GM23338 (cell line): ENCODE measurements around the gene STMN3.

Source experiments
- CTCF ChIP-seq, 2 experiments: fragments of 200-600 bp in 1 of 2; sonication (generic) in 1 of 2; conservative IDR thresholded peaks; 2 replicates each; pipeline versions ENCODE4 v1.5.1 to v1.6.1; 2016 to 2017; ENCODE audit warnings: antibody characterized with exemption in 2 of 2, low read depth in 2 of 2, mild to moderate bottlenecking in 2 of 2, moderate library complexity in 1 of 2
- EZH2 ChIP-seq: fragments of 200-600 bp; sonication (generic); IDR thresholded peaks from one replicate; pipeline ENCODE4 v1.8.0; 2017; ENCODE audit warnings: antibody characterized with exemption, mild to moderate bottlenecking, low read depth; ENCODE audit not compliant: unreplicated experiment
- EZH2phosphoT487 ChIP-seq: fragments of 200-600 bp; sonication (generic); IDR thresholded peaks from one replicate; pipeline ENCODE4 v1.8.1; 2018; ENCODE audit warnings: antibody characterized with exemption; ENCODE audit not compliant: unreplicated experiment
- JUNB ChIP-seq: IDR thresholded peaks from one replicate; pipeline ENCODE4 v1.6.1; 2016; ENCODE audit warnings: antibody characterized with exemption; ENCODE audit not compliant: unreplicated experiment
- POLR2AphosphoS5 ChIP-seq: IDR thresholded peaks from 2 replicates; pipeline ENCODE4 v1.6.1; 2016; ENCODE audit warnings: antibody characterized with exemption, low read depth
- REST ChIP-seq: IDR thresholded peaks from one replicate; pipeline ENCODE4 v1.6.1; 2018; ENCODE audit warnings: antibody characterized with exemption; ENCODE audit not compliant: unreplicated experiment

DNA sequence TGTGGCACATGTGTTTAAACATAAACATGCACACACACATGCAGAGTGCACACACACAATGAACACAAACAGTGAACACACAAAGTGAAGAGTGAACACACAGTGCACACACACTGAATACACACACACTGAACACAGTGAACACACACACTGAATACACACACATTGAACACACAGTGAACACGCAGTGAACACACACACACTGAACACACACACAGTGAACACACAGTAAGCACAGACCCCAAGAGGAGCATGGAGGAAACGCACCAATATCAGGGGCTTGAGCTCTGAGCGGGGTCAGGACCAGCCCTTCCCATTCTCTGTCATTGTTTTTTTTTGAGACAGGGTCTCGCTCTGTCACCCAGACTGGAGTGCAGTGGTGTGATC lies 62.1 kb downstream of the STMN3 start:
- TF ChIP-seq CTCF (conservative IDR thresholded peaks at IDR 0.05; ENCODE audit: low read depth in 2 of 2) (no peak), EZH2phosphoT487 (no peak), REST (no peak), POLR2AphosphoS5 (no peak), EZH2 (no peak), JUNB (no peak)
